Subcutaneous abdominal adipose tissue (tissue), 5 donors: ENCODE measurements around the gene PPIL6.
"Not testable (repeated sequence)": the region's sequence is repeated elsewhere in the genome, so short reads cannot be mapped to it uniquely, and the experiment has no call there.

Source experiments
- H3K27ac ChIP-seq: one replicate; pipeline ENCODE4 v1.7.0; 2013; ENCODE audit warnings: low read depth, mild to moderate bottlenecking, inconsistent platforms, low read length, moderate library complexity
- H3K27me3 ChIP-seq, 5 donors: one replicate each; pipeline ENCODE4 v1.7.0; 2013; ENCODE audit warnings: low read length in 5 of 5, inconsistent platforms in 1 of 5; ENCODE audit not compliant: control insufficient read depth in 5 of 5, insufficient read depth in 4 of 5
- H3K36me3 ChIP-seq, 5 donors: one replicate each; pipeline ENCODE4 v1.7.0; 2013; ENCODE audit warnings: low read length in 5 of 5; ENCODE audit not compliant: control insufficient read depth in 5 of 5, insufficient read depth in 5 of 5
- H3K4me1 ChIP-seq, 5 donors: one replicate each; pipeline ENCODE4 v1.7.0; 2013; ENCODE audit warnings: low read length in 5 of 5, mild to moderate bottlenecking in 3 of 5, moderate library complexity in 1 of 5; ENCODE audit not compliant: control insufficient read depth in 5 of 5, insufficient read depth in 5 of 5
- H3K4me3 ChIP-seq, 5 donors: one replicate each; pipeline ENCODE4 v1.7.0; 2013; ENCODE audit warnings: low read length in 5 of 5, low read depth in 1 of 5
- H3K9ac ChIP-seq, 5 donors: one replicate each; pipeline ENCODE4 v1.7.0; 2013; ENCODE audit warnings: low read length in 5 of 5, mild to moderate bottlenecking in 4 of 5, moderate library complexity in 3 of 5
- H3K9me3 ChIP-seq, 5 donors: one replicate each; pipeline ENCODE4 v1.7.0; 2013; ENCODE audit warnings: low read length in 5 of 5; ENCODE audit not compliant: control insufficient read depth in 5 of 5
- donor health status: healthy.
- donor health status: healthy.
- donor health status: healthy.
- donor health status: healthy.
- donor health status: healthy.

The PPIL6 gene

DNA sequence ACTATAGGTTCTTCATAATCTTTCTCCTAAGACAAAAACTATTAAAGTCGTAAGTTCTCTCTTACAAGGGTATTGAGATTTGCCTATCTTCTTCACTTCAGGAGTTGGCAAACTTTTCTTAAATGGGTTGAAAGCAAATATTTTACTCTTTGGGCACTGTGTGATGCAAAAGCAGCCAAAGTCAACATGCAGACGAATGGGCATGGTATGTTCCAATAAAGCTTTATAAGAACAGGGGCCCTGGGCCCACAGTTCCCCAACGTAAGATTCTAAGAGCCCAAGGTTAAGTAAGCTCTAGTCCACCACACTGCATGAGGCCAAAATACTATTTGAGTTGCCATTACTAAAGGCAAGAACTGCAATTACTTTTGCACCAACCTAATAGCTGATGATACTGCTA, 69.6 kb downstream of the PPIL6 start:
- H3K36me3 ChIP-seq, result peaks cover 70 to 83% (median 77%) of the 10 kb centered on the region in 5 donors
- peaks cover 0 to 47% (median 12%) of the 10 kb centered on the region in 5 donors for H3K4me1 ChIP-seq
- no peak overlapping the region for H3K4me3 ChIP-seq
- no peak overlapping the region for H3K9ac ChIP-seq
- H3K27me3 ChIP-seq, result no peaks in the 10 kb centered on the region
- H3K9me3 ChIP-seq, result no peaks in the 10 kb centered on the region
- H3K27ac ChIP-seq, result peak overlapping the region; percentile 48

DNA sequence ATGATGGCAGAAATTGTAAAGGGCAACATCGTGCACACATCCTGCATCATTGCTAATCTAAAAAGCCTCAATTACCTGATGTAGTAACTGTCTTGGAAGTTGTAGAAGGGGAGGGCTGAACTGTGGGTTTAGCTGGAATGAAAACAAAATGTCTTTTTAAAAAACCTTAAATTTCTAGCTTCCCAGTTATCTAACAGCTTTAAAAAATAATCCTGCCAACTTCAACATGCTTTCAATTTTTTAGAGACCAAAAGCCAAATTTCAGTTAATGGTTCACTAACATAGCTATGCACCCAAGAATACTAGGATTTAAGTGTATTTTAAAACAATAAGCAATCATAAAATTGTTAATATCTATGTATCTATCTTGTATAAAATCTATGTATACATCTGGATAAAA, 70.1 kb downstream of the PPIL6 start:
- H3K9ac ChIP-seq, result no peak overlapping the region
- peaks cover 0 to 47% (median 12%) of the 10 kb centered on the region in 5 donors for H3K4me1 ChIP-seq
- peaks cover 67 to 79% (median 76%) of the 10 kb centered on the region in 5 donors for H3K36me3 ChIP-seq
- no peaks in the 10 kb centered on the region for H3K9me3 ChIP-seq
- no peaks in the 10 kb centered on the region for H3K27me3 ChIP-seq
- H3K27ac ChIP-seq, result peak overlapping the region; percentile 48
- H3K4me3 ChIP-seq, result no peak overlapping the region

DNA sequence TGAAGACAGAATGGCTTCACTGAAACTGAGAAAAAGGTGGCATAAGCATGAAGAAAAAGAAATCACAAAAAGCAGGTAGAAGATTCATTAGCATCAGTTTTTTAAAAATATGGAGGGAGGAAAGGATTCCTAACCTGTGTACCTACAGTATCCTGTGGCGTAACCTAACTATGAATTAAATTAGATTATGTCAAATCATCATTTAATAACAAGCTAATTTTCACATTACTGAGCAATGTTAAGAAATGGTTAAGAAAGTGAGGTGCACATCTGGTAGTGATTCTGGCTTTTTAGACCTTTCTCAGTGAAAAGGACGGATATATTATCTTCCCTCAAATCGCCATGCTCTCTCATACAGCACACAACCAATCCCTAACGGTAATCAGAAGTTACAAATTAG, 70.7 kb downstream of the PPIL6 start:
- no peak overlapping the region for H3K9ac ChIP-seq
- H3K36me3 ChIP-seq, result peaks cover 62 to 77% (median 72%) of the 10 kb centered on the region in 5 donors
- no peak overlapping the region for H3K4me3 ChIP-seq
- H3K4me1 ChIP-seq, result peaks cover 0 to 41% (median 11%) of the 10 kb centered on the region in 5 donors
- H3K27ac ChIP-seq, result no peak overlapping the region
- H3K27me3 ChIP-seq, result no peaks in the 10 kb centered on the region
- H3K9me3 ChIP-seq, result no peaks in the 10 kb centered on the region

DNA sequence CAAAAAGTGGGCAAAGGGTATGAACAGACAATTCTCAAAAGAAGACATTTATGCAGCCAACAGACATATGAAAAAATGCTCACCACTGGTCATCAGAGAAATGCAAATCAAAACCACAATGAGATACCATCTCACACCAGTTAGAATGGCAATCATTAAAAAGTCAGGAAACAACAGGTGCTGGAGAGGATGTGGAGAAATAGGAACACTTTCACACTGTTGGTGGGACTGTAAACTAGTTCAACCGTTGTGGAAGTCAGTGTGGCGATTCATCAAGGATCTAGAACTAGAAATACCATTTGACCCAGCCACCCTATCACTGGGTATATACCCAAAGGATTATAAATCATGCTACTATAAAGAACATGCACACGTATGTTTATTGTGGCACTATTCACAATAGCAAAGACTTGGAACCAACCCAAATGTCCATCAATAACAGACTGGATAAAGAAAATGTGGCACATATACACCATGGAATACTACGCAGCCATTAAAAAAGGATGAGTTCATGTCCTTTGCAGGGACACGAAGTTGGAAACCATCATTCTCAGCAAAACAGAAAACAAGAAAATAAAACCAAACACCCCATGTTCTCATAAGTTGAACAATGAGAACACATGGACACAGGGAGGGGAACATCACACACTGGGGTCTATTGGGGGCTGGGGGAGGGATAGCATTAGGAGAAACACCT, 75.9 kb downstream of the PPIL6 start:
- peaks cover 43 to 71% (median 48%) of the 10 kb centered on the region in 5 donors for H3K36me3 ChIP-seq
- H3K27me3 ChIP-seq, result not testable (repeated sequence)

DNA sequence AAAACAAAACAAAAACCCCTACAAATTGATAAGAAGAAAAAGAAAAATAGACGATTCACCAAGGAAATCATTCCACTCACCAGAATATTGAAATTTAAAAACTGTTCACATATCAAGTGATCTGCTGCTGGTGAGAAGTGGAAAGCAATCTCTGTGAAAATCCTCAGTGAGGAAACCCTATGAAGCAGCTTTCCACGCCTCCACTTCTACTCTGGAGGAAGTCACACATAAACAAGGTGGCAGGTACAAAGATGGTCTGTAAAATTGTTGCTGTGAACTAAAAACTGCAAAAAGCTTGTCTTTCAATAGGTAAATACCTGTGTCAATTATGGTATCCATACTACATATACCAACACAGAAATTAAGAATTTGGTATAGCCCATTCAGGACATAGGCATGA, 76.7 kb downstream of the PPIL6 start:
- Histone ChIP-seq H3K4me3 (no peak overlapping the region), H3K27ac (no peak overlapping the region), H3K36me3 (peaks cover 42 to 67% (median 48%) of the 10 kb centered on the region in 5 donors), H3K27me3 (no peaks in the 10 kb centered on the region), H3K9ac (no peak overlapping the region), H3K9me3 (peaks cover 0 to 4% (median 0%) of the 10 kb centered on the region in 5 donors), H3K4me1 (peaks cover 0 to 23% (median 20%) of the 10 kb centered on the region in 5 donors)

More for the DNA sequence above, 75.9 kb downstream of the PPIL6 start:
- H3K4me3 ChIP-seq, H3K27ac ChIP-seq, H3K9me3 ChIP-seq, H3K9ac ChIP-seq: not testable (repeated sequence)
- H3K4me1 ChIP-seq, result peaks cover 0 to 23% (median 20%) of the 10 kb centered on the region in 5 donors

DNA sequence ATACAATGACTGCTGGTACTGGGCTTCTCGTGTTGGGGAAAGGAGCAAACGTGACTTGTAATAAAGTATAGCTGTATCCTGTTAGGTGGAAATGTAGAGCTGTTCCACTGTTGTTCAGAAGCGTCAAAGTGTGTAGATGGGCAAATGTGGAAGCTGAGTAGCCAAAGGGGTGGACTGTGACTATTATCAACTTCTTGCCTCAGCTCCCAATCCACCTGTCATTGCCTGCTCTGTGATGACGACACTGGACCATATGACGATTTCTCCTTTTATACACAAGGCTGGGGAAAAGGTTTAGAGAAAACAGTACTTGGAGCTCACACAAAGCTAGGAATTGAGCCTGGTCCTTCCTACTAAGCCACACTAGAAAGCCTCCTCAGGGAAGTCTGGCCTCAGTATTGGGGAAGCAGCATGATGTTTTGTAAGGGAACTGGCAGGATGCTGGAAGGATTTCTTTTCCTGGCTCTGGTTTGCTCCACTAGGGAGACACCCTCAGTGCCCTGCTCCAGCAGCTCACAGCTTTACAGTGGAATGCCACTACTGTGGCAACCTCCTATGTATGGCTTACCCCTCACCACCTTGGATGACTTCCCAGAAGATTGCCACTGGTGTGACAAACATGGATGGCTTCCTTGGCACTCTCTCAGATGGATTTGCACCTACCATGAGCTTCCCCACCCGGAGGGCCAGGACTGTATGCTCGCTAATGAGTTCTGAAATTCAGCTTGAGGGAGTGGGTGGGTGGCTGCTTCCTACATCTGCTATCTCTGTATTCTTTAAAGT, 78.1 kb downstream of the PPIL6 start:
- Histone ChIP-seq H3K27me3 (no peaks in the 10 kb centered on the region), H3K27ac (peak overlapping the region; percentile 38), H3K36me3 (peaks cover 35 to 65% (median 44%) of the 10 kb centered on the region in 5 donors), H3K4me1 (peaks cover 0 to 23% (median 20%) of the 10 kb centered on the region in 5 donors), H3K4me3 (no peak overlapping the region), H3K9me3 (peaks cover 0 to 4% (median 0%) of the 10 kb centered on the region in 5 donors), H3K9ac (no peak overlapping the region)

DNA sequence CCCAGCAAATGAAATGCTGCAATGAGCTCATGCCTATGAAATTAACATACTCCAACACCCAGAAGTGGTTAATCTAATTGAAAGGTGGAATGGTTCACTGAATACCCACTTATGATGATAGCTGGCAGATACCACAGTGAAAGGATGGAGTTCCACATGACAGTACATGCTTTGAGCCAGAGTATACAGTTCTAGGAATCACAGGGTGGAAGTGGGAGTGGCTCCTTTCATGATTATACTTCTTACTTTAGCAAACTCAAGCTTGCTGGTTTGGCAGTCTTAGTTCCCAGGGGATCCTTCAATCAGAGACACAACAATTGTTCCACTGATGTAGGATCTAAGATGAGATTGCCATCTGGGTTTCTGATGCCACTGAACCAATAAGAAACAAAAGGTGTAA, 79.6 kb downstream of the PPIL6 start:
- Histone ChIP-seq H3K27ac (no peak overlapping the region), H3K9ac (no peak overlapping the region), H3K4me3 (no peak overlapping the region), H3K4me1 (peaks cover 0 to 23% (median 18%) of the 10 kb centered on the region in 5 donors), H3K9me3 (peaks cover 0 to 7% (median 4%) of the 10 kb centered on the region in 5 donors), H3K36me3 (peaks cover 35 to 70% (median 46%) of the 10 kb centered on the region in 5 donors), H3K27me3 (no peaks in the 10 kb centered on the region)

DNA sequence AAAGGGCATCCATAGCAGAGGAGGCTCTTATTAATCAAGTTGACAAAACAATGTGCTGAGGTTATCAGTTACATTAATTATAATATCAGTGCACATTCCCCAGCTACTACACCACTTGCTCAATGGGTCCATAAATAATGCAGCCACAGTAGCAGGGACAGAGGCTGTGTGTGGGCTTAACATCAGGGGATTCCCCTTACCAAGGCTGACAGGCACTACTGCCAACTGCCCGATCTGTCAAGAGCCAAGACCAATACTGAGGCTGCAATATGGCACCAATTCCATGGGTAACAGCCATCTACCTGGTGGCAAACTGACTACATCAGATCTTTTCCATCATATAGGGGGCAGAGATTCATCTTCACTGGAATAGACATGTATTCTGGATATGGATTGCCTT, 80.1 kb downstream of the PPIL6 start:
- H3K4me3 ChIP-seq, result no peak overlapping the region
- H3K27ac ChIP-seq, result no peak overlapping the region
- H3K4me1 ChIP-seq, result peaks cover 0 to 23% (median 18%) of the 10 kb centered on the region in 5 donors
- no peaks in the 10 kb centered on the region for H3K27me3 ChIP-seq
- peaks cover 34 to 73% (median 47%) of the 10 kb centered on the region in 5 donors for H3K36me3 ChIP-seq
- peaks cover 0 to 7% (median 4%) of the 10 kb centered on the region in 5 donors for H3K9me3 ChIP-seq
- H3K9ac ChIP-seq, result no peak overlapping the region

DNA sequence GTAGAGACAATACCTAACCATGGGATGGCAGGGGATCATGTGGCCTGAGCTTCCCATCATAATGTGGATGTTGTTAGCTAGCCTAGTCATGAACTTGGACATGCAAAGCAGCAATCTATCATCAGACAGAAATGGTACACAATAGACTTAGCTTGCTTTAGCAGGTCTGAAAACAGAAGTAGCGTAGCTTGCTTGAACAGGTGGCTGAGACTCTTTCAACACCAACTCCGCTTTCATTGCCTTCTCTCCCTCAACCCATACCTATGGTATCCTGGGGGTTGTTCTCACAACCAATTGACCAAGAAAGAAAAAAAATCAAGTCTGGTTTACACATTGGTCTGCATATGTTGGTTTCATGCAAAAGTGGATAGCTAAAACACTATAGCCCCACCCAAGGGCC, 81.2 kb downstream of the PPIL6 start:
- Histone ChIP-seq H3K27ac (no peak overlapping the region), H3K27me3 (no peaks in the 10 kb centered on the region), H3K9ac (no peak overlapping the region), H3K4me3 (no peak overlapping the region), H3K9me3 (peaks cover 0 to 7% (median 4%) of the 10 kb centered on the region in 5 donors), H3K4me1 (peaks cover 0 to 23% (median 18%) of the 10 kb centered on the region in 5 donors), H3K36me3 (peaks cover 34 to 76% (median 50%) of the 10 kb centered on the region in 5 donors)

DNA sequence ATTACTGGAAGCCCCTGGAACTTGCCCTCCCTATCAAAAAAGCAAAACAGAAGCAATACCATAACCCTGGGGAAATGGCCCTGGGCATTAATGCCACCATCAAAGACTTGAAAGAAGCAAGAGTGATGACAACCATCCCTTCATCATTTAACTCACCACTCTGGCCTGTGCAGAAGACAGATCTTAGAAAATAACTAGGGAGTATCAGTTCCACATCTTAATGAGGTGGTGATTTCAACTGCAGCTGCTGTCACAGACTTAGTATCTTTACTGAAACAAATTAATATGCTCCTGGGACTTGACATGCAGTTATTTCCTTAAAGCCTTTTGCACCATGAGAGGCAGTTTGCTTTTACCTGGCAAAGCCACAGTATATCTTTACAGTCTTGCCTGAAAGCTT, 82.2 kb downstream of the PPIL6 start:
- Histone ChIP-seq H3K4me1 (peaks cover 0 to 23% (median 18%) of the 10 kb centered on the region in 5 donors), H3K27ac (no peak overlapping the region), H3K4me3 (no peak overlapping the region), H3K9me3 (peaks cover 0 to 7% (median 4%) of the 10 kb centered on the region in 5 donors), H3K9ac (no peak overlapping the region), H3K36me3 (peaks cover 34 to 78% (median 52%) of the 10 kb centered on the region in 5 donors), H3K27me3 (no peaks in the 10 kb centered on the region)
